Measurements from ENCODE around the gene ZDHHC21.
A peak's percentile ranks its signal among the peaks of the same experiment; 100 is the strongest.

- no peak for TF ChIP-seq NRF1 (IDR thresholded peaks at IDR 0.05; ENCODE audit: low read depth, low read length)
- no peak for TF ChIP-seq ATF3 (IDR thresholded peaks at IDR 0.05; ENCODE audit: insufficient read depth, low read depth, low read length)
- no peak for TF ChIP-seq TAF7 (optimal IDR thresholded peaks at IDR 0.05; ENCODE audit: borderline replicate concordance, low read depth, low read length)
- peak; percentile 53 for TF ChIP-seq ASH2L (IDR thresholded peaks at IDR 0.05; ENCODE audit: low read length)
- TF ChIP-seq CTCF (IDR thresholded peaks at IDR 0.05; ENCODE audit: control extremely low read depth in 1 of 3, insufficient read depth in 1 of 3, low read depth in 1 of 3, low read length in 3 of 3): no peak
- TF ChIP-seq HDAC2 (IDR thresholded peaks at IDR 0.05; ENCODE audit: borderline replicate concordance in 1 of 2, low read depth in 2 of 2, low read length in 2 of 2): no peak
- TF ChIP-seq POLR2A (IDR thresholded peaks at IDR 0.05; ENCODE audit: control extremely low read depth in 1 of 2, low read depth in 2 of 2, low read length in 2 of 2): no peak
- TF ChIP-seq GABPA (IDR thresholded peaks at IDR 0.05; ENCODE audit: borderline replicate concordance, insufficient read depth, low read length): no peak
- TF ChIP-seq TAF1 (IDR thresholded peaks at IDR 0.05; ENCODE audit: low read depth, low read length): no peak
- TF ChIP-seq ATF2 (IDR thresholded peaks at IDR 0.05; ENCODE audit: low read length): no peak
- no peak for TF ChIP-seq E2F6 (IDR thresholded peaks at IDR 0.05)
- no peak for TF ChIP-seq EZH2 (IDR thresholded peaks at IDR 0.05; ENCODE audit: low read depth, low read length, severe bottlenecking)
These were observed 131.3 kb downstream of the ZDHHC21 start for GRCh38 chr9:14561929-14562405.
